IPS DF 19.7 (cell line): ENCODE data around the gene SBF1.
"Not testable (repeated sequence)": the region's sequence is repeated elsewhere in the genome, so short reads cannot be mapped to it uniquely, and the experiment has no call there.

Experiments used
- DNase-seq: peaks from one replicate; pipeline ENCODE4 v3.0.0-alpha.2; 2013; ENCODE audit warnings: low read depth, low spot score

SBF1 gene

GRCh38 chr22:50474710-50475651 lies at the start of gene SBF1:
SBF1 (minus strand) TSS chr22:50475035; CDS start chr22:50474840, 195 bp downstream.
- peak; percentile 38 for DNase-seq

- DNase-seq, result no peak
Measured at GRCh38 chr22:50523806-50524675, 49.2 kb upstream of the SBF1 start.

DNA sequence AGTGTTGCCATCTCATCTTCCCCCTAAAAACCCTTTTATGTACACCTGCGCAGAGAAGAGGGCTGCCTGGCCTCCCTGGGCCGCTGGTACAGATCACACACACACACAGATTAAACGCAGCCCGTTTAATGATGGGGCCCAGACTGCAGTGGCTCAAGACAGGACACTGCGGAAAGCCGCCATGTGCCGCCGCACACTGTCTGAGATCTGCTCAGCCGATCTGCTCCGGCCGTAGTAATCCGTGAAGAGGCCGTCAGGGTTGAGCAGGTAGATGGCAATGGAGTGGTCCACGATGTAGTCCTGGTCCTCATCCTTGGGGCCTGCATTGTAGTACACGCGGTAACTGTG lies 48.6 kb upstream of the SBF1 start:
- DNase-seq, result no peak

- DNase-seq, result no peak
Measured at GRCh38 chr22:50522806-50523438, 48.1 kb upstream of the SBF1 start.

DNA sequence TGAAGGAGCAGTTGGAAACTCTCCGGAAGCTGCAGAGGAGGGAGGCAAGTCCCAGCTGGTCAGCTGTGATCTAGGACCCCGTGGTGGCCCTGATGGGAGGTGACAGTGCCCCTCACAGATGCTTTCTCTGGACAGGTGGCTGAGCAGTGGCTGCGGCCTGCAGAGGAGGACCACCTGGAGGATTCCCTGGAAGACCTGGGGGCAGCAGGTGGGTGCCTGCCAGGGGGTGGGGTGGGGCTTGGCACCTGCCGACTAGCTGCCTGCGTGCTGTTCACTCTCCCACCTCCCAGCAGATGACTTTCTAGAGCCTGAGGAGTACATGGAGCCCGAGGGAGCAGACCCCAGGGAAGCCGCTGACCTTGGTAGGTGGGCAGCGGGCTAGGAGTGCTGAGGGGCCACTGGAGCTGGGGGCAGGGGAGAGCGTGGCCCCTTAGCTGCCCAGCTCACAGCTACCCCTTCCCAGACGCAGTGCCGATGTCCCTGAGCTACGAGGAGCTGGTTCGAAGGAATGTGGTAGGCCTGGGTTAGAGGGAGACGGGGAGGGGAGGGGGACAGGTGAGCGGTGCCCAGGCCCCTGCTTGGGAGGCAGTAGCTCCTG lies 47.5 kb upstream of the SBF1 start:
- DNase-seq, result no peak

GRCh38 chr22:50521710-50522109 lies 46.9 kb upstream of the SBF1 start:
- DNase-seq, result no peak

DNA sequence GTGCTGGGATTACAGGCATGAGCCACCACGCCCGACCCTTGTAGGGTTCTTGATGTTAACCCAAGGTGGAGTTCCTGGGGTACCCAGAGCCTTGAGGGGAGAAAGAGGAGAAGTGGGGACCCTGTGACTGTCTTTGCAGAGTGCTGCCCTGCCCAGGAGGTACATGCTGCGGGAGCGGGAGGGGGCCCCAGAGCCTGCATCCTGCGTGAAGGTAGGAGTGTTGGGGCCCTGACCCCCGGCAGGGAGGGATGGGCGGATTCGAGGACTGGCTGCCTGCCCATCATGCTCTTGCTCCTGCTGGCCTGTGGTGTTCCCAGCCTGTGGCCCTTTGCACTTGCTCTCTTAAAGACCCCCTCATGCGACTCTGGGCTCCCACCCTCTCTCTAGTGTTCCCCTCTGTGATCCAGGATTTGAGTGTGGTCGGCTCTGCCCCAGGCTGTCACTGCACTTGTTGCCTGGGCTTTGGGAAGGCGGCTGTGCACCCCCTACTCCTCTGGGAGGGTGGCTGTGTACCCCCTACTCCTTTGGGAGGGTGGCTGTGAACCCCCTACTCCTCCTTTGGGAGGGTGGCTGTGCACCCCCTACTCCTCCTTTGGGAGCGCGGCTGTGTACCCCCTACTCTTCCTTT lies 46.1 kb upstream of the SBF1 start:
- no peak for DNase-seq

- not testable (repeated sequence) for DNase-seq
Measured at GRCh38 chr22:50520184-50520583, 45.3 kb upstream of the SBF1 start.

GRCh38 chr22:50519151-50519550 lies 44.3 kb upstream of the SBF1 start:
- no peak for DNase-seq

GRCh38 chr22:50518606-50519005 lies 43.8 kb upstream of the SBF1 start:
- DNase-seq, result no peak

GRCh38 chr22:50517495-50518260 lies 42.8 kb upstream of the SBF1 start:
- DNase-seq, result no peak

GRCh38 chr22:50516891-50517290 lies 42.1 kb upstream of the SBF1 start:
- no peak for DNase-seq

DNA sequence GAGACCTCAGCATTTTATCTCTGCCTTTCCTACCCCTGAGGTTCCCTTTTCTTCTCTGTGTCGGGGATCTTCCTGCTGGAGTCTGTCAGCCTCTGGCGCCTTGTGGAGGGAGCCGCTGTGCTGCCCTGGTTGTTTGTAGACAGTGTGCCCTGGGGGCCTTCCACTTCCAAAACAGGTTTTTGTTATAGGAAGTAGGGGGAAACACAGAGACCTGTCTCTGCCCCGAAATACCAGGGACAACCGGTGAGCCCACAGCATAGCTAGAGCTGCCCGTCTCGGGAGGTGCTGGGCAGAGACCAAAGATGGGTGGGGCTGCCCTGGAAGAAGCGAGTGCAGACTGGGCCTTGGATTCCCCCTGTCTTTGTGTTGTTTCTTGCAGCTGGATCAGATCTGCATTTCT lies 41.2 kb upstream of the SBF1 start:
- DNase-seq, result no peak

DNA sequence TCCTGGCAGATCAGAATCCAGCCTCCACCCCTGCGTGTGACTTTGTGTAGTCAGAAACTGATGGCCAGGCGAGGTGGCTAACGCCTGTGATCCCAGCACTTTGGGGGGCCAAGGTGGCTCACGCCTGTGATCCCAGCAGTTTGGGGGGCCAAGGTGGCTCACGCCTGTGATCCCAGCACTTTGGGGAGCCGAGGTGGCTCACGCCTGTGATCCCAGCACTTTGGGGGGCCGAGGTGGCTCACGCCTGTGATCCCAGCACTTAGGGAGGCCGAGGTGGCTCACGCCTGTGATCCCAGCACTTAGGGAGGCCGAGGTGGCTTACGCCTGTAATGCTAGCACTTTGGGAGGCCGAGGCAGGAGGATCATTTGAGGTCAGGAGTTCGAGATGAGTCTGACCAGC lies 38.3 kb upstream of the SBF1 start:
- no peak for DNase-seq

DNA sequence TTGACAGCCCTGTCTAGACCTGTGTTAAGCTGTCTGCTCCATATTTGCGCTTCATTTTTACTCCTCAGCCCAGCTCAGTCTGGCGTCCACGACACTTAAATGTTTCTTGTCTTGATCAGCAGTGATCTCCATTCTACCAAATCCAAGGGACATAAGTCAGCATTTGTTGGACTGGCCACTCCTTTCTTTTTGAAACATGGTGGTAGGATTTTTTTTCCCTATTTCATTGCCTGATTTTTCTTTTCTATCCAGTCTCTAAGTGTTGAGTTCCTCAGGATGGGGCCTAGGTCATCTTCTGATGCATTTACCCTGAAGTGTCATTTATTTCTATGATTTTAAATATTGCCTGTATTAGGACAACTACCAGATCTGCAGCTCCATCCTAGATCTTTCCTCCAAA lies 34.1 kb upstream of the SBF1 start:
- DNase-seq, result no peak

- DNase-seq, result peak; percentile 77
Measured at GRCh38 chr22:50507991-50508884, 33.4 kb upstream of the SBF1 start, which contains the start of gene NCAPH2. NCAPH2 (plus strand) TSS chr22:50508224; CDS start chr22:50508338, 114 bp downstream.

DNA sequence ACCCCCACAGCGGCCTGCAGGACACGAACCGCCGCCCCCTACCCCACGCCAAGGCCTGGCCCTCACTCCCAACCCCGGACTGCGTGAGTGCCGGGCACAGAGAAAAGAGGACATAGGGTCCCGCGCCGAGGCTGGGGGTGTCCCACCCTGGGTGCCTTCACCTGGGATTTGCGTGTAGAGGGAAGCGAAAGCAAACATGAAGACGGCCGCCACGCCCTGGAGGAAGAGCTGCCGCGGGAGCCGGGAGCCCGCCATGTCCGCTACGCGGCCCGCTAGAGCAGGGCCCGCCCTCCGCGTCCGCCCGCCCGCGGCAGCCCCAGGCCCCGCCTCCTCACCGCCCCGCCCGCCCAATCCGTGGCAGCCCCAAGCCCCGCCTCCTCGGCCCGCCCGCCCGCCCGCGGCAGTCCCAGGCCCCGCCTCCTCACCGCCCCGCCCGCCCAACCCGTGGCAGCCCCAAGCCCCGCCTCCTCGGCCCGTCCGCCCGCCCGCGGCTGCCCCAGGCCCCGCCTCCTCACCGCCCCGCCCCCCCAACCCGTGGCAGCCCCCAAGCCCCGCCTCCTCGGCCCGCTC lies 32.7 kb upstream of the SBF1 start, which contains the start of gene LMF2:
LMF2 (minus strand) TSS at position 282 of the 570 bp plus-strand sequence; CDS start at position 255, 27 bp downstream.
- DNase-seq, result no peak

DNA sequence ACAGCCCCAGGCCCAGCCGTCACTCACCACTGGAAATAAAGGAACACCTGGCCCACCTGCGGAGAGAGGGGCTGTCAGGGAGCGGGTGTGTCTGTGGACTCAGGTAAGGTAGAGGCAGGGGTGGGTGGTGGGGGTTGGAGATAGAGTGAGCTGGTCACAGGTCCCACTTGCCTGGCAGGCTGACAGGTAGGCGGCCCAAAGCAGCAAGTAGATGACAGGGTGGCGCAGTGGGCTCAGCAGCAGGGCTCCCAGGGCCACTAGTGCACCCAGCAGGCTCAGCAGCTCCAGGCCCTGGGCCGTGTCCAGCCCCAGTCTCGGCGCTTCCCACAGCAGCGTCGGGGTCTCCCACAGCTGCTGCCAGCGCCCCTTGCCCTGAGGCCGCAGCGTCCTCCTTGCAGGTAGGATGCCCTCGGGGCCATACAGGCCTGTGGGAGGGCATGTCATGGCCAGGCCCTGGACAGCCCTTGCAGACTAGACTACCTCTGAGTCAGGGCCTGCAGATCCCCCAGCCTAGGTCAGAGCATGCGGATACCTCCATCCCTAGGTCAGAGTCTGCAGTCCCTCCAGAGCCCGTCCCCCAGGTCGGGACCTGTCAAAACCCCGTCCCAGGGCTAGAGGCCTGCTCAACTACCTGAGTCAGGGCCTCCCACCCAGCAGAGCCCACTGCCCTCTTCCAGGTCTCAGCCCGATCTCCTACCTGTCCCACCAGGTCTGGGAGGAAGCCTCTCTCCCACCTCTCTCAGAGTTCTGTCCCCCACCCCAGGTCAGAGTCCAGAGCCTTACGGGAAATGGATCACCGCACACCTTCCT lies 32.0 kb upstream of the SBF1 start:
- DNase-seq, result no peak
